ENCODE data around the gene CKMT2.

- no peak for TF ChIP-seq POLR2A (IDR thresholded peaks at IDR 0.05)
- TF ChIP-seq, protein P1, sequence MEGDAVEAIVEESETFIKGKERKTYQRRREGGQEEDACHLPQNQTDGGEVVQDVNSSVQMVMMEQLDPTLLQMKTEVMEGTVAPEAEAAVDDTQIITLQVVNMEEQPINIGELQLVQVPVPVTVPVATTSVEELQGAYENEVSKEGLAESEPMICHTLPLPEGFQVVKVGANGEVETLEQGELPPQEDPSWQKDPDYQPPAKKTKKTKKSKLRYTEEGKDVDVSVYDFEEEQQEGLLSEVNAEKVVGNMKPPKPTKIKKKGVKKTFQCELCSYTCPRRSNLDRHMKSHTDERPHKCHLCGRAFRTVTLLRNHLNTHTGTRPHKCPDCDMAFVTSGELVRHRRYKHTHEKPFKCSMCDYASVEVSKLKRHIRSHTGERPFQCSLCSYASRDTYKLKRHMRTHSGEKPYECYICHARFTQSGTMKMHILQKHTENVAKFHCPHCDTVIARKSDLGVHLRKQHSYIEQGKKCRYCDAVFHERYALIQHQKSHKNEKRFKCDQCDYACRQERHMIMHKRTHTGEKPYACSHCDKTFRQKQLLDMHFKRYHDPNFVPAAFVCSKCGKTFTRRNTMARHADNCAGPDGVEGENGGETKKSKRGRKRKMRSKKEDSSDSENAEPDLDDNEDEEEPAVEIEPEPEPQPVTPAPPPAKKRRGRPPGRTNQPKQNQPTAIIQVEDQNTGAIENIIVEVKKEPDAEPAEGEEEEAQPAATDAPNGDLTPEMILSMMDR (IDR thresholded peaks at IDR 0.05) = no peak
These were observed 75.7 kb downstream of the CKMT2 start for GRCh38 chr5:81308836-81309235.
